Non-pigmented ciliary epithelial cell (primary cell): ENCODE data around the gene IL21R.
"Not testable (repeated sequence)": the region's sequence is repeated elsewhere in the genome, so short reads cannot be mapped to it uniquely, and the experiment has no call there.

Experiments
- DNase-seq: peaks from one replicate; pipeline ENCODE4 v3.0.0-alpha.2; 2010; ENCODE audit warnings: low read depth

Gene IL21R

GRCh38 chr16:27402964-27403600 lies 1.1 kb downstream of the IL21R start:
- DNase-seq, result no peak

- no peak for DNase-seq
Observed at GRCh38 chr16:27403601-27403992, 1.6 kb downstream of the IL21R start.

- no peak for DNase-seq
Observed at GRCh38 chr16:27404163-27404823, 2.3 kb downstream of the IL21R start.

- no peak for DNase-seq
Observed at GRCh38 chr16:27405546-27406451, 3.8 kb downstream of the IL21R start.

GRCh38 chr16:27406511-27407128 lies 4.6 kb downstream of the IL21R start:
- DNase-seq, result no peak

GRCh38 chr16:27407133-27407532 lies 5.2 kb downstream of the IL21R start:
- no peak for DNase-seq

- DNase-seq, result no peak
Observed at GRCh38 chr16:27408012-27408601, 6.1 kb downstream of the IL21R start.

- DNase-seq, result no peak
Observed at GRCh38 chr16:27408602-27409031, 6.6 kb downstream of the IL21R start.

- DNase-seq, result not testable (repeated sequence)
Observed at GRCh38 chr16:27409958-27410357, 8.0 kb downstream of the IL21R start.

- no peak for DNase-seq
Observed at GRCh38 chr16:27410761-27411160, 8.8 kb downstream of the IL21R start.

GRCh38 chr16:27413956-27414355 lies 12.0 kb downstream of the IL21R start:
- no peak for DNase-seq

- DNase-seq, result no peak
Observed at GRCh38 chr16:27414788-27415431, 12.9 kb downstream of the IL21R start.

GRCh38 chr16:27417047-27417671 lies 15.2 kb downstream of the IL21R start:
- DNase-seq, result no peak

GRCh38 chr16:27421961-27422740 lies 20.2 kb downstream of the IL21R start:
- no peak for DNase-seq

GRCh38 chr16:27424772-27425498 lies 23.0 kb downstream of the IL21R start:
- no peak for DNase-seq

- no peak for DNase-seq
Observed at GRCh38 chr16:27425961-27426360, 24.0 kb downstream of the IL21R start.

- peak; percentile 71 for DNase-seq
Observed at GRCh38 chr16:27426423-27427408, 24.7 kb downstream of the IL21R start.

- DNase-seq, result no peak
Observed at GRCh38 chr16:27427538-27427937, 25.6 kb downstream of the IL21R start.
